GM19468 (cell line): Measurements from ENCODE around the gene CACNB2.
"Not testable (repeated sequence)": the region's sequence is repeated elsewhere in the genome, so short reads cannot be mapped to it uniquely, and the experiment has no call there.

Experiments
- ATAC-seq: cut with Tn5 transposase; IDR thresholded peaks from one replicate; pipeline ENCODE4 v1.9.1; 2021; ENCODE audit warnings: mild to moderate bottlenecking, moderate library complexity, moderate number of reproducible peaks; ENCODE audit not compliant: unreplicated experiment; ENCODE audit errors: extremely low read depth

The CACNB2 gene

GRCh38 chr10:18577823-18578685 is 437.8 kb downstream of the CACNB2 start:
- no peak for ATAC-seq

- no peak for ATAC-seq
Measured at GRCh38 chr10:18582803-18583202, 442.6 kb downstream of the CACNB2 start.

GRCh38 chr10:18583575-18584270 is 443.5 kb downstream of the CACNB2 start:
- no peak for ATAC-seq

- ATAC-seq: not testable (repeated sequence)
Measured at GRCh38 chr10:18586637-18587036, 446.4 kb downstream of the CACNB2 start.

GRCh38 chr10:18591141-18591540 is 450.9 kb downstream of the CACNB2 start:
- ATAC-seq: not testable (repeated sequence)
